ENCODE measurements around the gene HEG1.
"Not testable (repeated sequence)": the region's sequence is repeated elsewhere in the genome, so short reads cannot be mapped to it uniquely, and the experiment has no call there.

HEG1 gene

GRCh38 chr3:125055913-125056745 lies at the start of gene HEG1:
Gene HEG1 (minus strand): TSS chr3:125055997. CDS start chr3:125055890, 107 bp downstream.
- peak; percentile 76 for DNase-seq

- no peak for DNase-seq
Observed at GRCh38 chr3:125105116-125105515, 49.3 kb upstream of the HEG1 start.

- no peak for DNase-seq
Observed at GRCh38 chr3:125104639-125105038, 48.8 kb upstream of the HEG1 start.

- DNase-seq = no peak
Observed at GRCh38 chr3:125103406-125103805, 47.6 kb upstream of the HEG1 start.

- no peak for DNase-seq
Observed at GRCh38 chr3:125102470-125102869, 46.7 kb upstream of the HEG1 start.

GRCh38 chr3:125098611-125099291 lies 43.0 kb upstream of the HEG1 start:
- no peak for DNase-seq

- no peak for DNase-seq
Observed at GRCh38 chr3:125090649-125091048, 34.9 kb upstream of the HEG1 start.

GRCh38 chr3:125087768-125088391 lies 32.1 kb upstream of the HEG1 start:
- DNase-seq = no peak

GRCh38 chr3:125085166-125085565 lies 29.4 kb upstream of the HEG1 start:
- no peak for DNase-seq

GRCh38 chr3:125083776-125084175 lies 28.0 kb upstream of the HEG1 start:
- no peak for DNase-seq

GRCh38 chr3:125082339-125082738 lies 26.5 kb upstream of the HEG1 start:
- DNase-seq = not testable (repeated sequence)

- DNase-seq = no peak
Observed at GRCh38 chr3:125080077-125080476, 24.3 kb upstream of the HEG1 start.

- DNase-seq = no peak
Observed at GRCh38 chr3:125079675-125080045, 23.9 kb upstream of the HEG1 start.

- DNase-seq = no peak
Observed at GRCh38 chr3:125078951-125079674, 23.3 kb upstream of the HEG1 start.

- DNase-seq = no peak
Observed at GRCh38 chr3:125077864-125078263, 22.1 kb upstream of the HEG1 start.

- DNase-seq = no peak
Observed at GRCh38 chr3:125076464-125076863, 20.7 kb upstream of the HEG1 start.

GRCh38 chr3:125075738-125076137 lies 19.9 kb upstream of the HEG1 start:
- DNase-seq = no peak

- DNase-seq = no peak
Observed at GRCh38 chr3:125073390-125073905, 17.7 kb upstream of the HEG1 start.

- no peak for DNase-seq
Observed at GRCh38 chr3:125072749-125073389, 17.1 kb upstream of the HEG1 start.

- DNase-seq = no peak
Observed at GRCh38 chr3:125072301-125072700, 16.5 kb upstream of the HEG1 start.

- DNase-seq = no peak
Observed at GRCh38 chr3:125069968-125070745, 14.4 kb upstream of the HEG1 start.

- DNase-seq = no peak
Observed at GRCh38 chr3:125069452-125069851, 13.7 kb upstream of the HEG1 start.
